ENCODE results near the gene SPRR2E.
"Not testable (repeated sequence)": the region's sequence is repeated elsewhere in the genome, so short reads cannot be mapped to it uniquely, and the experiment has no call there.

SPRR2E gene

GRCh38 chr1:153094426-153094825 lies at the start of gene SPRR2E:
TSS of gene SPRR2E (minus strand) at chr1:153094526. CDS start at chr1:153093751, 775 bp downstream.
- no peak for DNase-seq

- no peak for DNase-seq
Measured at GRCh38 chr1:153141377-153141776, 47.1 kb upstream of the SPRR2E start.

GRCh38 chr1:153140484-153140883 lies 46.2 kb upstream of the SPRR2E start:
- no peak for DNase-seq

GRCh38 chr1:153133743-153134142 lies 39.4 kb upstream of the SPRR2E start:
- no peak for DNase-seq

- DNase-seq = no peak
Measured at GRCh38 chr1:153133267-153133666, 38.9 kb upstream of the SPRR2E start.

GRCh38 chr1:153128688-153129087 lies 34.4 kb upstream of the SPRR2E start:
- DNase-seq = not testable (repeated sequence)

- DNase-seq = no peak
Measured at GRCh38 chr1:153127296-153127695, 33.0 kb upstream of the SPRR2E start.

GRCh38 chr1:153125536-153125935 lies 31.2 kb upstream of the SPRR2E start:
- no peak for DNase-seq

- not testable (repeated sequence) for DNase-seq
Measured at GRCh38 chr1:153123793-153124192, 29.5 kb upstream of the SPRR2E start.

GRCh38 chr1:153122831-153123421 lies 28.6 kb upstream of the SPRR2E start:
- DNase-seq = no peak

GRCh38 chr1:153120945-153121344 lies 26.6 kb upstream of the SPRR2E start:
- no peak for DNase-seq

- DNase-seq = no peak
Measured at GRCh38 chr1:153119491-153119971, 25.2 kb upstream of the SPRR2E start.

GRCh38 chr1:153115264-153115663 lies 20.9 kb upstream of the SPRR2E start:
- DNase-seq = not testable (repeated sequence)

GRCh38 chr1:153113416-153113815 lies 19.1 kb upstream of the SPRR2E start, which contains the start of gene SPRR2F:
TSS of gene SPRR2F (minus strand) at chr1:153113516. CDS start at chr1:153112733, 783 bp downstream.
- no peak for DNase-seq

GRCh38 chr1:153112454-153112853 lies 18.1 kb upstream of the SPRR2E start:
- not testable (repeated sequence) for DNase-seq

GRCh38 chr1:153100245-153100644 lies 5.9 kb upstream of the SPRR2E start:
- no peak for DNase-seq

- no peak for DNase-seq
Measured at GRCh38 chr1:153099461-153100045, 5.2 kb upstream of the SPRR2E start.

- no peak for DNase-seq
Measured at GRCh38 chr1:153095764-153096163, 1.4 kb upstream of the SPRR2E start.

GRCh38 chr1:153087652-153088051 lies 6.7 kb downstream of the SPRR2E start:
- DNase-seq = no peak

GRCh38 chr1:153081736-153082135 lies 12.6 kb downstream of the SPRR2E start:
- DNase-seq = no peak

- DNase-seq = no peak
Measured at GRCh38 chr1:153072806-153073726, 21.3 kb downstream of the SPRR2E start.

- DNase-seq = no peak
Measured at GRCh38 chr1:153071511-153071910, 22.8 kb downstream of the SPRR2E start, which contains the start of gene SPRR2B. TSS of gene SPRR2B (minus strand) at chr1:153071611. CDS start at chr1:153070839, 772 bp downstream.
